ENCODE measurements around the gene DGKQ.
A peak's percentile ranks its signal among the peaks of the same experiment; 100 is the strongest.

Gene DGKQ

GRCh38 chr4:973431-974397 is at the start of gene DGKQ:
Gene DGKQ (minus strand): TSS chr4:973569. CDS start chr4:973482, 87 bp downstream.
- H3K36me3 ChIP-seq (ENCODE audit: control insufficient read depth, insufficient read depth, low read length) = peaks cover 3% of the 10 kb centered on the region
- H3K4me3 ChIP-seq (ENCODE audit: low read depth, low read length) = peak within 1 kb of the TSS; percentile 61
- H3K4me1 ChIP-seq (ENCODE audit: control insufficient read depth, insufficient read depth, low read length) = no peaks in the 10 kb centered on the region
- peaks cover 8% of the 10 kb centered on the region for H3K27me3 ChIP-seq (ENCODE audit: control insufficient read depth, insufficient read depth, low read length)
- H3K9ac ChIP-seq (ENCODE audit: low read depth, low read length) = no peak within 1 kb of the TSS
- no peaks in the 10 kb centered on the region for H3K9me3 ChIP-seq (ENCODE audit: control insufficient read depth, insufficient read depth, low read length)

- Histone ChIP-seq H3K9ac (ENCODE audit: low read depth, low read length) (no peak overlapping the region), H3K27me3 (ENCODE audit: control insufficient read depth, insufficient read depth, low read length) (no peaks in the 10 kb centered on the region), H3K4me3 (ENCODE audit: low read depth, low read length) (no peak overlapping the region), H3K9me3 (ENCODE audit: control insufficient read depth, insufficient read depth, low read length) (no peaks in the 10 kb centered on the region), H3K36me3 (ENCODE audit: control insufficient read depth, insufficient read depth, low read length) (peaks cover 20% of the 10 kb centered on the region), H3K4me1 (ENCODE audit: control insufficient read depth, insufficient read depth, low read length) (peaks cover 4% of the 10 kb centered on the region)
Measured at GRCh38 chr4:1022739-1023066, 49.3 kb upstream of the DGKQ start.

GRCh38 chr4:1022051-1022738 is 48.8 kb upstream of the DGKQ start:
- peaks cover 20% of the 10 kb centered on the region for H3K36me3 ChIP-seq (ENCODE audit: control insufficient read depth, insufficient read depth, low read length)
- H3K27me3 ChIP-seq (ENCODE audit: control insufficient read depth, insufficient read depth, low read length) = no peaks in the 10 kb centered on the region
- H3K9ac ChIP-seq (ENCODE audit: low read depth, low read length) = no peak overlapping the region
- peaks cover 4% of the 10 kb centered on the region for H3K4me1 ChIP-seq (ENCODE audit: control insufficient read depth, insufficient read depth, low read length)
- H3K9me3 ChIP-seq (ENCODE audit: control insufficient read depth, insufficient read depth, low read length) = no peaks in the 10 kb centered on the region
- no peak overlapping the region for H3K4me3 ChIP-seq (ENCODE audit: low read depth, low read length)

- Histone ChIP-seq H3K9ac (ENCODE audit: low read depth, low read length) (no peak overlapping the region), H3K9me3 (ENCODE audit: control insufficient read depth, insufficient read depth, low read length) (no peaks in the 10 kb centered on the region), H3K27me3 (ENCODE audit: control insufficient read depth, insufficient read depth, low read length) (no peaks in the 10 kb centered on the region), H3K36me3 (ENCODE audit: control insufficient read depth, insufficient read depth, low read length) (peaks cover 20% of the 10 kb centered on the region), H3K4me1 (ENCODE audit: control insufficient read depth, insufficient read depth, low read length) (peaks cover 4% of the 10 kb centered on the region), H3K4me3 (ENCODE audit: low read depth, low read length) (no peak overlapping the region)
Measured at GRCh38 chr4:1021386-1022050, 48.1 kb upstream of the DGKQ start.

GRCh38 chr4:1019729-1020470 is 46.5 kb upstream of the DGKQ start:
- Histone ChIP-seq H3K36me3 (ENCODE audit: control insufficient read depth, insufficient read depth, low read length) (peaks cover 10% of the 10 kb centered on the region), H3K4me1 (ENCODE audit: control insufficient read depth, insufficient read depth, low read length) (peaks cover 4% of the 10 kb centered on the region), H3K4me3 (ENCODE audit: low read depth, low read length) (no peak overlapping the region), H3K9ac (ENCODE audit: low read depth, low read length) (no peak overlapping the region), H3K27me3 (ENCODE audit: control insufficient read depth, insufficient read depth, low read length) (no peaks in the 10 kb centered on the region), H3K9me3 (ENCODE audit: control insufficient read depth, insufficient read depth, low read length) (no peaks in the 10 kb centered on the region)

GRCh38 chr4:1019320-1019719 is 46.0 kb upstream of the DGKQ start:
- peaks cover 5% of the 10 kb centered on the region for H3K36me3 ChIP-seq (ENCODE audit: control insufficient read depth, insufficient read depth, low read length)
- peaks cover 4% of the 10 kb centered on the region for H3K4me1 ChIP-seq (ENCODE audit: control insufficient read depth, insufficient read depth, low read length)
- no peaks in the 10 kb centered on the region for H3K27me3 ChIP-seq (ENCODE audit: control insufficient read depth, insufficient read depth, low read length)
- H3K4me3 ChIP-seq (ENCODE audit: low read depth, low read length) = no peak overlapping the region
- no peak overlapping the region for H3K9ac ChIP-seq (ENCODE audit: low read depth, low read length)
- H3K9me3 ChIP-seq (ENCODE audit: control insufficient read depth, insufficient read depth, low read length) = no peaks in the 10 kb centered on the region

GRCh38 chr4:1018147-1019020 is 45.0 kb upstream of the DGKQ start:
- H3K4me3 ChIP-seq (ENCODE audit: low read depth, low read length) = no peak overlapping the region
- H3K4me1 ChIP-seq (ENCODE audit: control insufficient read depth, insufficient read depth, low read length) = peaks cover 4% of the 10 kb centered on the region
- H3K9me3 ChIP-seq (ENCODE audit: control insufficient read depth, insufficient read depth, low read length) = no peaks in the 10 kb centered on the region
- no peak overlapping the region for H3K9ac ChIP-seq (ENCODE audit: low read depth, low read length)
- no peaks in the 10 kb centered on the region for H3K27me3 ChIP-seq (ENCODE audit: control insufficient read depth, insufficient read depth, low read length)
- H3K36me3 ChIP-seq (ENCODE audit: control insufficient read depth, insufficient read depth, low read length) = peaks cover 3% of the 10 kb centered on the region

GRCh38 chr4:1017706-1018105 is 44.3 kb upstream of the DGKQ start:
- Histone ChIP-seq H3K9ac (ENCODE audit: low read depth, low read length) (no peak overlapping the region), H3K36me3 (ENCODE audit: control insufficient read depth, insufficient read depth, low read length) (peaks cover 3% of the 10 kb centered on the region), H3K4me3 (ENCODE audit: low read depth, low read length) (no peak overlapping the region), H3K27me3 (ENCODE audit: control insufficient read depth, insufficient read depth, low read length) (no peaks in the 10 kb centered on the region), H3K9me3 (ENCODE audit: control insufficient read depth, insufficient read depth, low read length) (no peaks in the 10 kb centered on the region), H3K4me1 (ENCODE audit: control insufficient read depth, insufficient read depth, low read length) (peaks cover 4% of the 10 kb centered on the region)

- H3K9me3 ChIP-seq (ENCODE audit: control insufficient read depth, insufficient read depth, low read length) = no peaks in the 10 kb centered on the region
- peaks cover 3% of the 10 kb centered on the region for H3K36me3 ChIP-seq (ENCODE audit: control insufficient read depth, insufficient read depth, low read length)
- H3K4me1 ChIP-seq (ENCODE audit: control insufficient read depth, insufficient read depth, low read length) = peaks cover 4% of the 10 kb centered on the region
- no peak overlapping the region for H3K9ac ChIP-seq (ENCODE audit: low read depth, low read length)
- no peaks in the 10 kb centered on the region for H3K27me3 ChIP-seq (ENCODE audit: control insufficient read depth, insufficient read depth, low read length)
- no peak overlapping the region for H3K4me3 ChIP-seq (ENCODE audit: low read depth, low read length)
Measured at GRCh38 chr4:1017211-1017610, 43.8 kb upstream of the DGKQ start.

- peaks cover 4% of the 10 kb centered on the region for H3K4me1 ChIP-seq (ENCODE audit: control insufficient read depth, insufficient read depth, low read length)
- peaks cover 1% of the 10 kb centered on the region for H3K27me3 ChIP-seq (ENCODE audit: control insufficient read depth, insufficient read depth, low read length)
- no peak overlapping the region for H3K9ac ChIP-seq (ENCODE audit: low read depth, low read length)
- H3K36me3 ChIP-seq (ENCODE audit: control insufficient read depth, insufficient read depth, low read length) = peaks cover 3% of the 10 kb centered on the region
- no peaks in the 10 kb centered on the region for H3K9me3 ChIP-seq (ENCODE audit: control insufficient read depth, insufficient read depth, low read length)
- no peak overlapping the region for H3K4me3 ChIP-seq (ENCODE audit: low read depth, low read length)
Measured at GRCh38 chr4:1015746-1016145, 42.4 kb upstream of the DGKQ start.
